Testis (tissue), 2 donors: ENCODE measurements around the gene ABCF3.

Source experiments
- POLR2A ChIP-seq: fragments of 450-650 bp; IDR thresholded peaks from one replicate; pipeline ENCODE4 v1.6.1; 2017; ENCODE audit warnings: antibody characterized with exemption, mild to moderate bottlenecking, moderate library complexity
- TF ChIP-seq, protein P1 (sequence below), 3 experiments: fragments of 450-650 bp in 2 of 3; fragments of 200-600 bp in 1 of 3; sonication (generic) in 1 of 3; IDR thresholded peaks; one replicate each; pipeline ENCODE4 v1.5.1; 2016 to 2019; ENCODE audit warnings: antibody characterized with exemption in 3 of 3, mild to moderate bottlenecking in 2 of 3, moderate library complexity in 1 of 3

DNA sequence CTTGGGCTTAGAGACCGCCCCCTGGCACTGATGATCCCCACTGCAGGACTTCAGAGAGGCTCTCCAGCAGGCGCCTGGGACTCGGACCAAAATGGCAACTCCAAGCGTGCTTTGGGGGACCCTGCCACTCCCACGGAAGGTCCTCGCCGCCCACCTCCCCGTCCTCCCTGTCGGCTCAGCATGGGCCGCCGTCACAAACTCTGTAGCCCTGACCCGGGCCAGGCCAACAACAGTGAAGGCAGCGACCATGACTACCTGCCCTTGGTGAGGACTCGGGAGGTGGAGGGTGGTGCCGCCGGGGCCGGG, 55.1 kb downstream of the ABCF3 start:
- no peak for TF ChIP-seq POLR2A
- TF ChIP-seq, protein P1, sequence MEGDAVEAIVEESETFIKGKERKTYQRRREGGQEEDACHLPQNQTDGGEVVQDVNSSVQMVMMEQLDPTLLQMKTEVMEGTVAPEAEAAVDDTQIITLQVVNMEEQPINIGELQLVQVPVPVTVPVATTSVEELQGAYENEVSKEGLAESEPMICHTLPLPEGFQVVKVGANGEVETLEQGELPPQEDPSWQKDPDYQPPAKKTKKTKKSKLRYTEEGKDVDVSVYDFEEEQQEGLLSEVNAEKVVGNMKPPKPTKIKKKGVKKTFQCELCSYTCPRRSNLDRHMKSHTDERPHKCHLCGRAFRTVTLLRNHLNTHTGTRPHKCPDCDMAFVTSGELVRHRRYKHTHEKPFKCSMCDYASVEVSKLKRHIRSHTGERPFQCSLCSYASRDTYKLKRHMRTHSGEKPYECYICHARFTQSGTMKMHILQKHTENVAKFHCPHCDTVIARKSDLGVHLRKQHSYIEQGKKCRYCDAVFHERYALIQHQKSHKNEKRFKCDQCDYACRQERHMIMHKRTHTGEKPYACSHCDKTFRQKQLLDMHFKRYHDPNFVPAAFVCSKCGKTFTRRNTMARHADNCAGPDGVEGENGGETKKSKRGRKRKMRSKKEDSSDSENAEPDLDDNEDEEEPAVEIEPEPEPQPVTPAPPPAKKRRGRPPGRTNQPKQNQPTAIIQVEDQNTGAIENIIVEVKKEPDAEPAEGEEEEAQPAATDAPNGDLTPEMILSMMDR (IDR thresholded peaks at IDR 0.05), result no peak
